DMS153 treated with DMSO at 0.1 percent for 48 hours (cell line): ENCODE data around the gene SLC1A3.

Source experiments
- DNase-seq: peaks from one replicate; lab custom pipeline; 2025; ENCODE audit not compliant: unreplicated experiment; lab: John Stamatoyannopoulos, UW

Gene SLC1A3

DNA sequence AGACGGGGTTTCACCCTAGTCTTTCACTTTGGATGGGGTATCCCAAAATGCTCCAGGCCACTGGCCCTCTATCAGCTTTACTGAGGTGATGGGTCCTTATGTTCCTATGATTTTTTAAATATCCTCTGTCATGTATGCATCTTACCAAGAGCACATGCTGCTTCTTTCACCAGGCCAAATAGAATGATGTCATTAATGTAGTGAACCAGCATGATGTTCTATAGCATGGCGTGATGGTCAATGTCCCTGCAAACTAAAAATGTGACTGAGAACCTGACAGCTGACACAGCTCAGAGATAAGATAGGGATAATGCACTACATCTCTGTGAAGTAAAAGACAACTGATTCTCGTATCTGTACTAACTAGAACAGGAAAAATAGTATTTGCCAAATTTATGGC, 103.6 kb downstream of the SLC1A3 start:
- DNase-seq: no peak

DNA sequence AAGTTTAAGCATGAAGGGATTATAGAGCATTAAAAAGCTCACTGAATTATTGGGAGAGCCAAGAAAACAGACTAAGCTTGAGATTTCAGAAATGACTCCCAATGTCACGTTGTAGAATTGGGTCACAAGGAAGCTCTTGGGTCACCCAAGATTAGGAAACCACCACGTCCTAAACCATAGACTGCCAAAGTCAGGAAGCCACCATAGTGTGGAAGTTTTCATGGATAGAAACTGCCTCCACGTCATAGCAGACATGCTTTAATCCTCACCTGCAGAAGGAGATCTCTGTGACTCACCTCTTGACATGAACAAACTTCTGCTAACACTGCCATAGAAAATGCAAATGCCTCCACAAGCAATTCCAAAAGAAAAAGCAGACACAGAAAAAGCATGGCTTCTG, 106.3 kb downstream of the SLC1A3 start:
- DNase-seq: no peak

DNA sequence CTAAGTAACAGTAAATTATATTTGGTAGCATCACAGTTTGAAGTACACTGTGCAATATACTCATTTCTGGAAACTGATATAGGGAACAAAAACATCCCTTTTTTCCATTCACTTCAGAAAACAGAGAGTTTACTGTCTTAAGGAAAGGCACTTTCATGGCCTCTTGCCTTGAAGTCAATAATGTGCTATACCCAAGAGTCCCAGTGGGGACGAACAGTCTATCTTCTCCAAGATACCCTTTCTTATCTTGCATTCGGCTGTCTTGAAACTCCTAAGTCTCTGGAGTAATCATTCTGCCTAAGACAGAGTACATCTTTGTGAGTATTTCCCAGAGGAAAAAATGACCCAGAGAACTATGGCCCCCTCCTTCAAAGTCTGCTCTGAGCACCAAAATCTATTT, 107.1 kb downstream of the SLC1A3 start:
- no peak for DNase-seq

DNA sequence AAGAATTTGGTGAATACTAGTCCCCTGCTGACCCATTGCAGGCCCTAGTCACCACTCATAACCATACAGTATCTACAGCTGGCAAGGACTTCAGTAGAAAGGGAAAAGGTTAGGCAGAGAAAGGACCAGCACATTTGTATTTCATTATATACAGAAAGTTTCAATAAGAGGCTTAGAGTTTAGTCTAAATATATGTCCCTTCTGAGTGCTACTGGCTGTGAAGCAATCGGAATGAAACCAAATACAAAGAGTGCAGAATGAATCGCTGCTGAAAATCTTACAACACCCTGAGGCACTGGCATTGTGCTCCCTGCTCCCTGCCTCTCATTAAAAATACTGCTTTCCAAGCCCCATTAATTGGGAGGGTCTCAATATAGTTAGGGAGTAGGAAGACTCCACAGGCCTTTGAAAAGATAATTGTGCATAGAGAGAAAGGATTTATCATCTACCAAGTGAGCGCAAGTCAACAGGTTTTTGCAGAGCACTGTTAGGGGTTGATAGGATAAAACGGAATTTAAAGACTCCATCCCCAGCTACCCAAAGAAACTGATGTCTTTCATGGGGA, 110.8 kb downstream of the SLC1A3 start:
- no peak for DNase-seq

DNA sequence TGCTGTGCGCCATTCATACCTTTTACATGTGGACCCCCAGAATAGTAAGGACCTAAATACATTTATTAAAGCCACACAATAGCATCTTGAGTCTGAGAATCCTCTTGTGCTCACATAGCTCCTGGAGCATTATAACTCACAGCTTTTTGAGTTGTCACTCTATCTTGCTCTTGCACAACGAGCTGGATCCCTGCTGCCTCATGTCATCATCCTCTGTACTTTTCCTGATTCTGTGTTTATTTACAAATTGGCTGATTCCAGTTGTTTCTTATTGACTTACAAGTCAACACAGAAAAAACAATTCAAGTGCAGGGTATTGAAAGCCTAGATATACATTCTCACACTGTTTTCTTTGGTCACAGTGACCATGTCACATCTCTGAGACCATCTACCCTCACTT, 112.9 kb downstream of the SLC1A3 start:
- DNase-seq: no peak

DNA sequence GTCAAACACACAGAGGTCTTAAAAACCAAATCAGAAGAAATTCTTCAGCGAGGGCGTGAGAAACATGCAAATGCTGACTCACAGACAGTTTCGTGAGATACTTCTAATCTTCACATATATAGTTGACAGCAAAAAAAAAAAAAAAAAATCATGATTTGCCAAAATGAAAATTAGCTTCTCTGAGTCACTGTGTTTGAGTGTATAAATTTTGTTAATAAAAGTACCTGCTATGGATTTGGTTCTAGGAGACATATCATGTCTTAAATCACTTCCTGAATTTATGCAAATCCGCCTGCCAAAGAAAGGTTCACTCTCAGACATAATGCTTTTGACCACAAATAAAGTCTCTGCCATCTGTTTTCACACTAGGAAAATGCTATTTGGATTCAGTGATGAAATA, 114.3 kb downstream of the SLC1A3 start:
- no peak for DNase-seq

DNA sequence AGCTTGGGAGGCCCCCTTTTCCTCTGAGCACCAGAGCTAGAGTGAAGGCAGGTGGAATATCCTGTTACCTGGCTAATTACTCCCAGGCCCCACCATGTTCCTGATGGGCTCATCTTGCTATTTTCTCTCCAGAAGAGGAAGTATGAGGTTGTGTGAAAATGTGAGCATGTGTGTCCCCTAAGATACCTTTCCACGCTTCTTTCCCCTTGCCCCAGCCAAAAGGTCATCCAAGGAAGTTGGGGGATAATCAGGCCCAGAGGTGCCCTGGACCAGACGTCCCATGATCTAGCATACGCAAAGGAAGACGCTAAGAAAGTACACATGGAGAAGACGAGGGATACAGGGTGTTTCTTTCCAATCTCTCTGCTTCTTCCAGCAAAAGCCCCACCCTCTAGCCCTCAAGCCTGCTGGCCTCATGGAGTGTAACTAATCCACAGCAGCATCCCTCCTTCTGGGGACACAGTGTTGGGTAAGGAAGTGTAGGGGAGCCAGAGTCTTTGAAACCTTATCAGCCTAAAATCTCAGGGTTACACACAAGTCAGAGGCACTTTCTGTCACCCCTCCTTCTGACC, 115.3 kb downstream of the SLC1A3 start:
- DNase-seq: no peak

DNA sequence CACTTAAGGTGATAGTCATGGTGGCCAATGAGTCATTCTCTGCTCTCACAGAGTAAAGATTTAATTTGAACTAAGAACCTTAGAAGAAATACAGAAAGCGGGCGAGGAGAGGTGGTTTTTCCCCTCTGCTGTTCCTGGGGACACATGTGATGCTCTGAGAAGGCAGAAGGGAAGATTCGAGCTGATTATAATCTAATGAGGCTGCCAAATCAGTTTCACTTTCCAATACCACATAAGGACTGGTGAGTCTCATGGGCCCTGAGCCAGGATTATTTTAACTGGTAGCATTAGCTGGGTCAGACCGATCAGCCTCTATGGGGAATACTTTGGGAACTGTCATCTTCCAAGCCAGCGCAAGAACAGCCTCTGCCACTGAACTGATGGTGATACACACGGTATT, 116.5 kb downstream of the SLC1A3 start:
- no peak for DNase-seq

DNA sequence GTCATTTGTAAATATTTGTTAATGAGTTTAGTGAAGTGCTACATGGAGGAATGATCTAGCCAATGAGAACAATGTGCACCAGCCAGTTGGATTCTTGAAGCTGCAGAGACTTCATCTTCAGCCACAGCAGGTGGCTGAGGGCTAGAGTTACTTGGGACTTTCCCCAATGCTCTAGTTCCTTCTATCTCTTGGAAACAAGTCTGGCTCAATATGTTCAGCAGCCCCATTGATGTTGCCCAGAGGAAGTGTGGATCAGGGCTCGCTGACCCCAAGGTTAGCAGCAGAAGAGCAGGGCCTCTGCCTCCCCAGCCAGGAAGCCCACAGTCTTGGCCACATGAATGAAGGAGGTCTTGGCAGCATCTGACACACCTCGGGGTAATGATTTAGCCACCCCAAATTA, 117.5 kb downstream of the SLC1A3 start:
- no peak for DNase-seq

DNA sequence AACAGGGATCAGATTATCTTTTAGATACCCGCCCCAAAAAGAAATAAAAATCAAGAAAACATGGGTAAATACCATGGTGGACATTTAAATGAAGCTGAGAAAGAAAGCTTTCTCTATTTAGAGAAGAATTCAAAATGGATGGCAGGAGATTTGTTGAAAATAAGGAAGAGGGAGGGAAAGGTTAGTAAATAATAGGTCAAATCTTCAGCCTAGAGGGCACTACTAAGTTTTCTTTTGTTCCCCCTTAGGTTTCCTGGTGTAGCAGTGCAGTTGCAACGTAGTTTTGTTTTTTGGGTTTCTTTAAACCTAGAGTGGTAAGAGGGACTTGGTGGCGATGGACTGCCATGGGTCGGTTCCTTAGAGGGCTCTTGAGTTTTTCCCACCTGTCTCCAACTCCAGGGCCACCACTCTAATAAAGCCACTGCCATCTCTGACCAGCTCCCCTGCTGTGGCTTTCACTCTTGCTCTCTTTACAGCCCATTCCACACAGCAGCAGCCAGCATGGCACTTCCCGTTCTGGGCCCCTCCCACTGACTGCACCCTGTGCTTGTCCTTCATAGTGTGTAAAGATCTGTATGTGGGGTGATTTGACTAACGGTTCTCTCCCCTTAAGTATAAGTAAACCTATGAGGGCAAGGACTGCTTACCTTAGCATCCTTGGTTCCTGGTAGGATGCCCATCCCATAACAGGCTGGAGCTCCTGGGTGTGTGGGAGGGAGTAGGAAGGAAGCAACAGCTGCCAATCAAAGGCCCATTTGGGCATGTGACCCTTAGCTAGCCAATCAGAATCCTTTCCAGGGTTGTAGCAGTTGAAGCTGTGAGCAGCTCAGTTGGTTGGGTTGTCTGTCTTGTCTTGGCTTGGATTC, 118.3 kb downstream of the SLC1A3 start:
- DNase-seq: no peak

DNA sequence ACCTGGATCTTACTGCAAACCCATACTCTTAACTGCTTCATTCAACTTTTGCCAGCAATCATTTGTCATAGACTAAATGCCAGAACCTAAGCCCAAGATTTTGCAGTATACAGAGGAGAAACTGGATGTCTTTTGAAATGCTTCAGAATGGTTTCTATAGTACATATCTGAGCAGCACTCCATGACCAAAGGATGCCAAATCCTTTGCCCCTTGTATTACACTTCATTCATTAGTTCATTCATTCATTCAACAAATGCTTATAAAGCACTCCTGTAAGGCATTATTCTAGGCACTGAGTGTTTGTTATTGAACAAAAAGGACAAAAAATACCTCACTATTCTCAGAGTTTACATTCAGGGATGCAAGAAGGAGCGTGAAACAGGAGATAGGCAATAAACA, 119.9 kb downstream of the SLC1A3 start:
- DNase-seq: no peak

DNA sequence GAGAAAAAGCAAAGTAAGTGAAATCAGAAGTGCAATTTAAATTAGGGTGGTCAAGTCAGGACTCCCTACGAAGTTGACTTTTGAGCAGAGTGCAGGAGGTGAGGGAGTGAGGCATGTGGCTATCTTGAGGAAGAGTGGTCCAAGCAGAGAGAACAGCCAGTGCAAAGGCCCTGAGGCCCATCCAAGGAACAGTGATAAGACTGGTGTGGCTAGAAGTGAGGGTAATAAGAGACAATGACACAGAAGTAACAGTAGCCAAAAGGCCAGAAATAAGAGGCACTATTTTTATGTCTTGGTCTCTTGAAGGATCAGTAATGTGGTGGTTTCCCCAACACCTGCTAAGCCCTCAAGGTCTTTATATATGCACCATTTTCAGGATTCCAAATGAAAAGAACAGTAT, 120.4 kb downstream of the SLC1A3 start:
- no peak for DNase-seq

DNA sequence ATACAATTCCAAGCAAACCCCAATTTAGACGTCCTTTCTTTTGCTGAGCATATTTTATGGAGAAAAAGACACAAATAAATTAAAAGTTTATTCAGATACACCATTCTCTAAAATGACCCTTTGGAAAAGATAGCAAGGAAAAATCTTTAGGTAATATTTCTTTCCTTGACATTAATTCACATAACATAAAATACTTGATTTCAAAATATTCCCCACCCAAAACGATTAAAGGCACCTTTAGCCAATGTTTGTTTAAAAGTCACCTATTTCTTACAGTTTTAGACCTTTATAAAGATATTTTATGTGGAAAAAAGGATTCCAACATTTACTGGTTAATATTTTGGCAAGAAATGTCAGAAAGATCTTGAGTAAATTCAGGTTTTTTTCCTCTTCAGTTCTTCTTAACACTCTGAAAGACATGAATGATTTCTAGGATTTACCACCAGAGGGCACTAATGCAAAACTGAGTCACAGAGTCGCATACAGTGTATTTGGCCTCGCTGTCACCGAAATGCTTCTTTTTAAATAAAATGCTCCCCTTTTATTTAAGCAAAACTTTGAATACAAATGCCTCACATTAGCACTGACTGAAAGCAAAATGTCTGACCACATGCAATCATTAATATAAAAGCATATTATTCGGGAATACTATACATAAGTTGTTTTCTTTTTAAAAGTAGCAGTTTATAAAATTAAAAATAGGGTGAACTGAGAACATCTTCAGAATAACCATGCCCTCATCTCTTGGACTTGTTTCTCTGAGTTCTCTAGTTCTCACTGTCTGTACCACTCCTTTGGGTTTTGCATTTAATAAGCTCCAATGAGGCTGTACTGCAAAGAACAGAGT, 122.5 kb downstream of the SLC1A3 start:
- peak; percentile 60 for DNase-seq

DNA sequence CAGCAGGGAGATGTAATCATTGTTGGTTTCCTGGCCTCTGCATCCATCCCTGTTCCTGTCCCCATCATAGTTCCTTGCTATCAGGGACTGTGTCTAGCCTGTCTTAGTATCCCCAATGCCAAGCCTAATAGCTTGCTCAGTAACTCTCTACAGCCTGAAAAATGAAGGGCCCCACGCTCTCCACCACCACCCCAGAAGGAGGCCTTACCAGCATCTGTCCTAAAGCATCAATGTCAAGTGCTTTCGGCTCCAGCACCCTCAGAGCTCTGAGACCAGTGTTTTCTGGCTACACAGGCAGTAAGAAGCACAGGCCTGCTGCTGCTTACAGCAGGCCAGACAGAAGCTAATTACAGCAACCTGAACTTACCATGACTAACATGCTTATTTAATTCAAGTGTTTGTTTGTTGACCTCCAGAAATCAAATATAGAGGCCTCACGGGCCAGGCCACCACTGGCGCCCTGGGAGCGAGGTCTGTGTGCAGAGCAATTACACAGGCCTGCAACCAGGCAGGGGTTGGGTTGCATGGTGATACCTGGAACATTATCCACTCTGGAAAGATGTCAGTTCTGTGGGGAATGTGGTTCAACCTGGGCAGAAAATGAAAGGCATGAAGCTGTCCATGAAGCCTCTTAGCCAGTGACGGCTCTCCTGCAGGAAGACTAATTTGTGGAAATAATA, 124.3 kb downstream of the SLC1A3 start:
- no peak for DNase-seq

DNA sequence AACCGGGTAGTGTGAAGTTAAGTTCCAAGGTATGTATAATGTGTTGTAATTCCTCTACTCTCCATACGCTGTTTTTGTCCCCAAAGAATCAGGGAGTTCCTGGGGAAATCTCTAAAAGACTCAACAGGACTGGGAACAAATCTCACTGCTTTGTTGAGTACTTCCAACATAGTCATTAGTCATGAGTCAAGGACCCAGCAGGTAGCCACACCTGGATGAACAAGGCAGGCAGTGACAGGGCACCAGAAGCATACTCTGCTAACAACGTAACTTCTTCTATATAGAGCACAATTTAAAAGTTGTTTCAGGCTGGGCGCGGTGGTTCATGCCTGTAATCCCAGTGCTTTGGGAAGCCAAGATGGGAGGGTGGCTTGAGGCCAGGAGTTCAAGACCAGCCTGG, 126.8 kb downstream of the SLC1A3 start:
- no peak for DNase-seq

DNA sequence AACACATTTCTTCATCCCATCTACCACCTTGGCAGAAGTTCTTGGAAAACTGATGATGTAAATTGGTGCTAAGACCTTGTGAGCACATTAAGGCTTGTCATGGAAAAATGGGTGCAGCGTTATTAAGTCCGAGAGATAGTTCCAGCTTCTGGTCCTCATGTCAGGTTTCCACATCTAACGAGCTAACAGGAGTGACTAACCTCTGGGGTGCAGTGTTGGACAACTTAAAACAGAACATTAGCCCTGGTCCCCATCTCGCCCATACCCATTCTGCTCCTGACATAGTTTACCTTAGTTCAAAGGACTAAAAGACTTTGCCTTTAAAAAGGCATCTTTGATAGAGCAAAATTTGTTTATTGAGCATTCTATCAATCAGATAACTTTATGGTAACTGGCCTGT, 128.0 kb downstream of the SLC1A3 start:
- peak; percentile 27 for DNase-seq

DNA sequence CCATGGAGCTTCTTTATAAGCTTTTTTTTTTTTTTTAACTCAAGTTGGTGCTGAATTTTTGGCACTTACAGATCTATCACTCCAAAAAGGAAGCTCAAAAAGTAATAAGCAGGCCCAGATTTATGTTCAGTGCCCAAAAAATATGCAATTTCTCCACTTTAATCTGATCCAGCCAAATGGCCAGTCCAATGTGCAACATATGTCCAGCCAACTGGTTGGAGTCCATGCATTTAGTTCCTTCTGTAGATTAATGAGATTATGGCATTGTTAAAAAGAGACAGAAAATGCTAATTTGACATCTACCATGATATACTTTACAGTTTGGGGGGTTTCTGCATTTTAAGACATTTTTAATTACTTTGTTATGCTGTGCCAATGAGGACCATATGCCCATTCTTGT, 129.5 kb downstream of the SLC1A3 start:
- DNase-seq: no peak
